ENCODE results near the gene HBZ.
"Not testable (repeated sequence)": the region's sequence is repeated elsewhere in the genome, so short reads cannot be mapped to it uniquely, and the experiment has no call there.

GRCh38 chr16:153129-153521 lies 681 bp downstream of the HBZ start:
- not testable (repeated sequence) for TF ChIP-seq OSR1 (CRISPR knock-in tag; IDR thresholded peaks at IDR 0.05); POU6F1 (CRISPR knock-in tag; IDR thresholded peaks at IDR 0.05; ENCODE audit: borderline replicate concordance, low read depth); BACH2 (CRISPR knock-in tag; IDR thresholded peaks at IDR 0.05; ENCODE audit: borderline replicate concordance); ZNF565 (CRISPR knock-in tag; conservative IDR thresholded peaks at IDR 0.05; ENCODE audit: low read depth); ZFP3 (CRISPR knock-in tag; IDR thresholded peaks at IDR 0.05); CSDC2 (CRISPR knock-in tag; IDR thresholded peaks at IDR 0.05); ARNTL (CRISPR knock-in tag; IDR thresholded peaks at IDR 0.05; ENCODE audit: borderline replicate concordance, low read depth); ISL1 (CRISPR knock-in tag; IDR thresholded peaks at IDR 0.05)

All from SK-N-SH treated with all-trans-retinoic acid at 6 μM for 48 hours (cell line).